ENCODE results near the gene ATAT1. TPM values are rescaled to one million over a fixed set of nuclear protein-coding genes. Genes with fewer than 3 reads are reported as not detected.

The ATAT1 gene
- total RNA-seq, 1 donor from 2014 or later, result 1.9 TPM

DNA sequence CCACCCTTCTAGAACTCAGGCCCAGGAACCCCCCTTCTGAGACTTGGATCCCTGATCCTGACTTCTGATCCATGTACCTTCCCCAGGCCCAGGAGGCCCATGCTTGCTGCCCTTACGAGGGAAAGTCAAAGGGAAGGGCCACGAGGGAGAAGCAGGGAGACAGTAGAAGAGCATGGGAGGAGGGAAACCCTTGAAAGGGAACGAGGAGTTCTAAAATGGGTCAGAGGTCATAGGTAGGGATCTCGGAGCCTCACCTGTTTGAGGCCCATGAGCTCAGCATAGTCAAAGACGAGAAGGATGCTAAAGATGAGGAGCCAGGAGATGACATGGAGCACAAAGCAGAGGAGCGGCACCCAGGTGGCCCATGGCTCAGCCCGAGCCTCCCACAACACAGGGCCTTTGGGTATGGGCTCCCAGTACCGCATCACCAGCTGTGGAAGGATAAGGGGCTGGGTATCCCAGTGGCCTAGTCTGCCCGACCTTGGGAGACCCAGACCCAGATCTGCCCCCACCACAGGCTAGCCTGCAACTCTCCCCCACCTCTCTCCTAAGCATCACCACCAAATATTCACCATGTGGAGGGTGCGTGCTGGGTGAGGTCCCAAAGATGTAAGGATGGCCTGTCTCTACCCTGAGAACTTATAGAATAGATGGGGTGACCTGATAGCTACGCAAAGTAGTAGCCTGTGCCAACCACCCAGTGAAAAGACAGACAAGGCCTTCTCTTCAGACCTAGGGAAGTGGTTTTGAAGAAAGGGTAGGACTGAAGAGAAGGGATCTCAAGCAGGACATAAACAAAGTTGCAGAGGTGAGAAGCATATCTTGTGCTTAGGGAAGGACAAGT is 62.6 kb downstream of the ATAT1 start:
- intact Hi-C loops (cut with DNase I), result no loop called here
- DNase-seq (ENCODE audit: missing footprints), result no peak
- ATAC-seq, result no peak

DNA sequence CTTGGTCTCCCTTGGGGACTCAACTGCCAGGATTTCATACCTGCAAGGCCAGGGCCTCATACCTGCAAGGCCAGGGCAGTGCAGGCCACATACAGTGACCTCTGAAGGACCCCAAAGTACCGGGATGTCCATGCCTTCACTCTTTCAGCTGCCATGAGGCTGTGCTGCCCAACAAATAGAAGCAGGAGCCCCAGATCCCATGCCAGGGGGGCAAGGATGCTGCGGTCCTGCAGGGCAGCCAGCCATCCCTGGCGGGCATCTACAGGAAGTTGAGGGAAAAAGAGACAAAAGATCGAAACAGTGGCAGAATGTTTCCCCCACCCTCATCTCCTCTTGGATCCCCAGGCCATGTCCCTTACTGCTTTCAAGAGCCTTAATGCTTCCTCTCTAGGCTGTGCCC is 63.3 kb downstream of the ATAT1 start:
- intact Hi-C loops (cut with DNase I), result no loop called here
- DNase-seq (ENCODE audit: missing footprints) (no peak), ATAC-seq (no peak)

DNA sequence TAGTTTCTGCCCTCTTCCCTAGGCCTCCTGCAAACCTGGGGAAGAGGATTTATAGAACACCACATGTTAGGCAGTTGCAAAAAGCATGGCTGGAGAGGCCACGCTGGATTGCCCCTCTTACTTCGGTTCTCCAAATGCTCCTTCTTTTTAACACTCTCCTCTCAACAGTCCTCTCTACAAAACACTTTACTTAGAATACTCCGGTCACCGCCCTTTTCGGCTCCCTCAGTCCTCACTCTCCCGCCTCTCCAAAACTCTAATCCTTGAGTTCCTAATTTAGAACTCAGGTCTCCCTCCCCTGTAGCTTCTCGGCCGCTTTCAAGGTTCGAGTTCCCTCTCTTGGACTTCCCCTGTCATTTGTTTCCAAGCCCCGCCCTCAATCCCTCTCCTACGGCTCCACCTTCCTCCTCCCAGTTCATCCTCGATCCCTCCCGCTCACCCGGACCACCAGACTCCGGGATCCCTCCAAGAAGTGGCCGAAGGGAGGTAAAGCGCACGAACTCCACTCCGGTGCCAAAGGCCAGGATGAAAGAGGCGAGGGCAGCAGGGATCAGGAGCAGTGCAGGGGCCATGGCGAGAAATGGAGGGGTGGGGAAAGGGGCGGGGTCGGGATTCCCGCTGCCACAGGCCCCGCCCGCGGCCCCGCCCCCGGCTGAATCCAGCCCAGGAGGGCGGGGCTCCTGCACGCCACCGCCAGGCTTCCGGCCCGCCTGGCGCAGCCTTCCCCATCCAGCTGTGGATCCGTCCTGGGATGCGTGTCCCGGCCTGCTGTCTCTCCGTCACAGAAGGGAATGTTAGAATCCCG is 63.9 kb downstream of the ATAT1 start, which contains the start of gene NRM:
NRM (minus strand) TSS at position 582 of the 805 bp plus-strand sequence; CDS start at position 572, 10 bp downstream.
- ATAC-seq (peak; percentile 74), DNase-seq (ENCODE audit: missing footprints) (peak; percentile 93)
- intact Hi-C loops (cut with DNase I), result loop anchor here (1.0 kb wide), 1 partner anchor 27 kb away; the partner anchor contains the start of gene MDC1

DNA sequence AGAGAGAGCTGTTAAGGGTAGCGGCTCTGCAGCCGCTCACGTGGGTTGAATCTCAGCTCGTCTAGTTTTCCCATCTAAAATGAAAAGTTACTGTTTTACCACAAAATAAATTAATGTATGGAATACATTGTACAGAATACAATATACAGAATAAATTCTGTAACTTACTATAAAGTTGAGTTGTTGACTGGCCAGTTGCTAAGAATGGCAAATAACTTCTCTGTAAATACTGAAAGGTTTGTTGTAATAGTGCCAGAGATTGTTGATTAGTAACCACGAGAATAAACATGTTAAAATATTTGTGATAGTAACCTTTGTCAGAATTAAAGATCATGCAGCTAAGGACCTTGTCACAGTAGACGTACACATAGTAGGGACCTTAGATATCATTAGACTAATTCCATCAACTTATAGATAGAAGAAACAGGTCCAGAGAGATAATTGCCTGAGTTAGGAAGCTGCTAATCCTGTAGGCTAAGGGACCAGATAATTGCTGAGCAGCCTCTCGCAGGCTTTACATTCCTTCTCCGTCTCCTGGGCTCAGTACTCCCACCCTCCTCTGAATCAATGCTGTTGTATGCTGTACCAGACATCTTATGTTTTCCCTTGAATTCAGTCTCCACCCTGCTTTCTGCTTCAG is 64.7 kb downstream of the ATAT1 start:
- intact Hi-C loops (cut with DNase I), result loop anchor here (1.0 kb wide), 1 partner anchor 26 kb away; the partner anchor contains the start of gene MDC1
- DNase-seq (ENCODE audit: missing footprints), result no peak
- no peak for ATAC-seq

Small RNA genes within 50 kb of the gene (microRNA-seq; reads per million reads assigned to microRNA genes)
- gene MIR877, result 10.8 reads per million, percentile 23 among the genes with 10 or more reads in this experiment

Other genes with a start within 250 kb of the ATAT1 start
- gene HLA-E, start 137.4 kb upstream of the ATAT1 start, total RNA-seq, result 152 TPM
- gene GNL1, start 70.4 kb upstream of the ATAT1 start, total RNA-seq, result 18.3 TPM
- 2.8 TPM for gene PRR3, start 69.6 kb upstream of the ATAT1 start, total RNA-seq
- 39.5 TPM for gene ABCF1, start 55.4 kb upstream of the ATAT1 start, total RNA-seq
- gene PPP1R10, start 9.6 kb upstream of the ATAT1 start, total RNA-seq, result 33.5 TPM
- 129 TPM for gene MRPS18B, start 9.0 kb upstream of the ATAT1 start, total RNA-seq
- gene C6orf136, start 20.3 kb downstream of the ATAT1 start, total RNA-seq, result 54.1 TPM
- gene DHX16, start 46.1 kb downstream of the ATAT1 start, total RNA-seq, result 20.6 TPM
- gene PPP1R18, start 59.8 kb downstream of the ATAT1 start, total RNA-seq, result 18.2 TPM
- 5.7 TPM for gene NRM, start 64.1 kb downstream of the ATAT1 start, total RNA-seq
- gene MDC1, start 90.4 kb downstream of the ATAT1 start, total RNA-seq, result 13.1 TPM
- 254 TPM for gene TUBB, start 93.5 kb downstream of the ATAT1 start, total RNA-seq
- gene FLOT1, start 115.8 kb downstream of the ATAT1 start, total RNA-seq, result 240 TPM
- 19.2 TPM for gene IER3, start 117.7 kb downstream of the ATAT1 start, total RNA-seq

Data from Right ventricle myocardium inferior (tissue), 1 donor.